H1 (cell line): ENCODE measurements around the gene DPEP3. TPM values are rescaled to one million over a fixed set of nuclear protein-coding genes. Genes with fewer than 3 reads are reported as not detected.

Experiments
- CBX8 ChIP-seq: fragments of 300-800, 300-1000 bp; sonication (generic); IDR thresholded peaks from 2 replicates; pipeline ENCODE4 v1.7.1; 2016; ENCODE audit warnings: low read depth, low read length, borderline replicate concordance
- CHD2 ChIP-seq: IDR thresholded peaks from 2 replicates; pipeline ENCODE4 v1.6.1; 2012; ENCODE audit warnings: low read length, improper control_type of control experiment
- CHD7 ChIP-seq: fragments of 300-600 bp; sonication (generic); IDR thresholded peaks from 2 replicates; pipeline ENCODE4 v1.7.1; 2012; ENCODE audit warnings: low read length, moderate library complexity, mild to moderate bottlenecking, inconsistent platforms; ENCODE audit not compliant: insufficient replicate concordance
- CREB1 ChIP-seq: IDR thresholded peaks from 2 replicates; pipeline ENCODE4 v1.6.1; 2012; ENCODE audit warnings: inconsistent platforms
- PHF8 ChIP-seq: fragments of 200-600 bp; sonication (generic); conservative IDR thresholded peaks from 2 replicates; pipeline ENCODE4 v1.7.1; 2012; ENCODE audit warnings: low read depth, mild to moderate bottlenecking, inconsistent platforms, low read length, moderate library complexity
- POLR2A ChIP-seq, 2 experiments: IDR thresholded peaks; 1 replicate in 1 of 2; 2 replicates in 1 of 2; pipeline ENCODE4 v1.6.1; 2011; ENCODE audit warnings: low read depth in 2 of 2, low read length in 2 of 2, mild to moderate bottlenecking in 2 of 2; ENCODE audit errors: control extremely low read depth in 1 of 2
- polyA plus RNA-seq, 7 experiments: library from polyadenylated mRNA; depleted of rRNA in 3 of 7; stranded (reverse) in 5 of 7; unstranded in 2 of 7; fragments of >200 nt in 5 of 7; fragments of 200-250 nt in 2 of 7; gene quantifications; 1 replicate in 5 of 7; 2 replicates in 1 of 7; 4 replicates in 1 of 7; pipeline versions ENCODE4 v1.2.1 to v1.2.3, GENCODE V29; 2011 to 2013; ENCODE audit warnings: missing spikeins in 2 of 7, mixed read lengths in 2 of 7
- total RNA-seq: library from RNA; stranded (reverse); fragmentation: NEBNext Ultra II Directional; extraction: Animal tissue kit (Norgen Biotek cat#: 25700); gene quantifications from 2 replicates; pipeline ENCODE4 v1.2.1, GENCODE V29; 2021
- TF ChIP-seq, protein P1 (sequence below): IDR thresholded peaks from 2 replicates; pipeline ENCODE4 v1.6.1; 2012; ENCODE audit warnings: inconsistent platforms
- TF ChIP-seq, protein P2 (sequence below), 3 experiments: IDR thresholded peaks; 1 replicate in 2 of 3; 2 replicates in 1 of 3; pipeline versions ENCODE4 v1.5.1 to v1.6.1; 2011; ENCODE audit warnings: low read length in 3 of 3, mild to moderate bottlenecking in 3 of 3, inconsistent platforms in 2 of 3, low read depth in 1 of 3, moderate library complexity in 1 of 3; ENCODE audit not compliant: insufficient read depth in 1 of 3; ENCODE audit errors: control extremely low read depth in 1 of 3

The DPEP3 gene
- total and polyA plus RNA-seq, 2 of the 8 experiments (the other 6 are each of a cell fraction or from before 2014, with no cell fraction given): 6.5 to 9.9 TPM

GRCh38 chr16:67963662-67964321 lies 16.5 kb downstream of the DPEP3 start (continued):
- TF ChIP-seq CHD7 (no peak), CHD2 (no peak), CBX8 (no peak), POLR2A (IDR thresholded peaks at IDR 0.05; ENCODE audit: control extremely low read depth in 1 of 2, low read depth in 2 of 2, low read length in 2 of 2) (no peak), CREB1 (peak; percentile 20; the same call in 1 of the 2 replicates), PHF8 (no peak)
- TF ChIP-seq, protein P1, sequence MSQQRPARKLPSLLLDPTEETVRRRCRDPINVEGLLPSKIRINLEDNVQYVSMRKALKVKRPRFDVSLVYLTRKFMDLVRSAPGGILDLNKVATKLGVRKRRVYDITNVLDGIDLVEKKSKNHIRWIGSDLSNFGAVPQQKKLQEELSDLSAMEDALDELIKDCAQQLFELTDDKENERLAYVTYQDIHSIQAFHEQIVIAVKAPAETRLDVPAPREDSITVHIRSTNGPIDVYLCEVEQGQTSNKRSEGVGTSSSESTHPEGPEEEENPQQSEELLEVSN: peak; percentile 64
- TF ChIP-seq, protein P2, sequence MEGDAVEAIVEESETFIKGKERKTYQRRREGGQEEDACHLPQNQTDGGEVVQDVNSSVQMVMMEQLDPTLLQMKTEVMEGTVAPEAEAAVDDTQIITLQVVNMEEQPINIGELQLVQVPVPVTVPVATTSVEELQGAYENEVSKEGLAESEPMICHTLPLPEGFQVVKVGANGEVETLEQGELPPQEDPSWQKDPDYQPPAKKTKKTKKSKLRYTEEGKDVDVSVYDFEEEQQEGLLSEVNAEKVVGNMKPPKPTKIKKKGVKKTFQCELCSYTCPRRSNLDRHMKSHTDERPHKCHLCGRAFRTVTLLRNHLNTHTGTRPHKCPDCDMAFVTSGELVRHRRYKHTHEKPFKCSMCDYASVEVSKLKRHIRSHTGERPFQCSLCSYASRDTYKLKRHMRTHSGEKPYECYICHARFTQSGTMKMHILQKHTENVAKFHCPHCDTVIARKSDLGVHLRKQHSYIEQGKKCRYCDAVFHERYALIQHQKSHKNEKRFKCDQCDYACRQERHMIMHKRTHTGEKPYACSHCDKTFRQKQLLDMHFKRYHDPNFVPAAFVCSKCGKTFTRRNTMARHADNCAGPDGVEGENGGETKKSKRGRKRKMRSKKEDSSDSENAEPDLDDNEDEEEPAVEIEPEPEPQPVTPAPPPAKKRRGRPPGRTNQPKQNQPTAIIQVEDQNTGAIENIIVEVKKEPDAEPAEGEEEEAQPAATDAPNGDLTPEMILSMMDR (IDR thresholded peaks at IDR 0.05; ENCODE audit: control extremely low read depth in 1 of 3, insufficient read depth in 1 of 3, low read depth in 1 of 3, low read length in 3 of 3): peak in 2 of 3 experiments; percentile 27 to 30; a peak in 3 of 4 replicates
